Measurements from ENCODE around the gene TRPM8. TPM values are rescaled to one million over a fixed set of nuclear protein-coding genes. Genes with fewer than 3 reads are reported as not detected.

Gene TRPM8
- polyA plus RNA-seq, 1 experiment: 0.11 TPM

DNA sequence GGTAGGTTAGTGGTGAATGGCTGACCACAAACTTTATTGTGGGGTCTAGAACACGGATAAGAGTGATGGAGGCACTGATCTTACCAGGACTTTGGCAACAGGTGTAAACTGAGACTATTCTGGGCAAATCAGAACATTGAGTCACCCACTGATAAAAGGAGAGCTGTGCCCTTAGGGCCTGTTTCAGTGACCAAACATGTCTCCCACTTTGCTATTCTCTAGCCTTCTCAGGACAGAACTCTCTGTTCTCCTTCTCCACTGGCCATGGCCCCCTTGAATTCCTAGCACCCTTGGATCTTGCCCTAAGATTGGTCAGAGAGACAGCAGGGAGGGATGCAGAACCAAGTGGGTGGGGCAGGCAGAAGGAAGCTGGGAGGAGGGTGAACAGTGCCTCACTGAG is 18.3 kb downstream of the TRPM8 start:
- TF ChIP-seq, protein P1, sequence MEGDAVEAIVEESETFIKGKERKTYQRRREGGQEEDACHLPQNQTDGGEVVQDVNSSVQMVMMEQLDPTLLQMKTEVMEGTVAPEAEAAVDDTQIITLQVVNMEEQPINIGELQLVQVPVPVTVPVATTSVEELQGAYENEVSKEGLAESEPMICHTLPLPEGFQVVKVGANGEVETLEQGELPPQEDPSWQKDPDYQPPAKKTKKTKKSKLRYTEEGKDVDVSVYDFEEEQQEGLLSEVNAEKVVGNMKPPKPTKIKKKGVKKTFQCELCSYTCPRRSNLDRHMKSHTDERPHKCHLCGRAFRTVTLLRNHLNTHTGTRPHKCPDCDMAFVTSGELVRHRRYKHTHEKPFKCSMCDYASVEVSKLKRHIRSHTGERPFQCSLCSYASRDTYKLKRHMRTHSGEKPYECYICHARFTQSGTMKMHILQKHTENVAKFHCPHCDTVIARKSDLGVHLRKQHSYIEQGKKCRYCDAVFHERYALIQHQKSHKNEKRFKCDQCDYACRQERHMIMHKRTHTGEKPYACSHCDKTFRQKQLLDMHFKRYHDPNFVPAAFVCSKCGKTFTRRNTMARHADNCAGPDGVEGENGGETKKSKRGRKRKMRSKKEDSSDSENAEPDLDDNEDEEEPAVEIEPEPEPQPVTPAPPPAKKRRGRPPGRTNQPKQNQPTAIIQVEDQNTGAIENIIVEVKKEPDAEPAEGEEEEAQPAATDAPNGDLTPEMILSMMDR (IDR thresholded peaks at IDR 0.05; ENCODE audit: low read depth, low read length): no peak
- H3K27me3 ChIP-seq (ENCODE audit: control insufficient read depth, insufficient read depth, low read length): peaks cover 40% of the 10 kb centered on the region
- H3K4me3 ChIP-seq (ENCODE audit: low read depth, low read length): no peak overlapping the region
- ChIA-PET CTCF (no interaction called here), POLR2A (no interaction called here)
- no peak overlapping the region for H3K27ac ChIP-seq (ENCODE audit: low read depth, low read length)
- H3K9me3 ChIP-seq (ENCODE audit: control insufficient read depth, insufficient read depth, low read length): peaks cover 6% of the 10 kb centered on the region; the same call in 1 of the 2 replicates
- DNase-seq (ENCODE audit: low read depth, low spot score): no peak

DNA sequence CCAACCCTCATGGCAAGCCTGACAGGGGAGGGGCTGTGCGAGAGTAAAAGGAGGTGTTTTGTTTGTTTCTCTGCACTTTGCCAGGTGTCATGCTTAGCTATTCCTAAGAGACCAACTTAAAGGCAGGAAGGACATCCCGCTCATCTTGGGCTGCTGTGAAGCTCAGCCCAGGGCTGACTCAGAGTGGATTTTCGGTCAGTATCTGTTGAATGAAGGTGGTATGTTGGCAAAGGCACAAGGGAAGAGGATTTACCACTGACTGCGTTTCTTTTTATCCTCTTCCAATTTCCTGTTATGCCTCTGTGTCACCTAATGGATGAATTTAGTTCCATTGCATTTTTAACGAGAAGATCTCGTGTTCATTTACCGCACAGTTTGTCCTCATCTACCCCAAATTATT is 18.9 kb downstream of the TRPM8 start:
- POLR2A ChIA-PET: interaction anchor here (0.6 kb wide), 1 partner anchor 494 kb away, joined by 3 read pairs; no protein-coding TSS in a partner anchor

DNA sequence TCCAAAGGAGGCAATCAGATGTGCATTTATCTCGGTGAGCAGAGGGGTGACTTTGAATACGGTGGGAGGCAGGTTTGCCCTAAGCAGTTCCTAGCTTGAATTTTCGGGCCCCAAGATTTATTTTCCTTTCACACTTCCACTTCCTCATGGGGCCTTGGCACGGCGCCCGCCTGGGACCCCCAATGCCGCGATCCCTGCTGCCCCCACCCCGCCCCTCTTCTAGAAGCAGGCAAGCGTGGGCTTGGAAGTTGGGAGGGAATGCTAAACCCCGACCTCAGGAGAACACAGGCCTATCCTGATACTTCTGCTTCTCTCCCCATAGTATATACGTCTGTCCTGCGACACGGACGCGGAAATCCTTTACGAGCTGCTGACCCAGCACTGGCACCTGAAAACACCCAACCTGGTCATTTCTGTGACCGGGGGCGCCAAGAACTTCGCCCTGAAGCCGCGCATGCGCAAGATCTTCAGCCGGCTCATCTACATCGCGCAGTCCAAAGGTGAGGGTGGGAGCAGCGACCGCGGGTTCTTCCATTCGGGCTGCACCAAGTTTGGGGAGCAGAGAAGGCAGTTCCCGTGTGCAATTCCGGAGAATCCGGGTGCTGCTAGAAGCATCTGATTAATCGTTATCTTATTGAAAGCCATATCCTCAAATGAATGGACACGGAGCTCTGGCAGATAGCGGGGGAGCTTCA is 21.6 kb downstream of the TRPM8 start:
- Histone ChIP-seq H3K4me3 (ENCODE audit: low read depth, low read length) (peak overlapping the region; percentile 20), H3K27me3 (ENCODE audit: control insufficient read depth, insufficient read depth, low read length) (peaks cover 40% of the 10 kb centered on the region), H3K9me3 (ENCODE audit: control insufficient read depth, insufficient read depth, low read length) (peaks cover 6% of the 10 kb centered on the region; the same call in 1 of the 2 replicates), H3K27ac (ENCODE audit: low read depth, low read length) (no peak overlapping the region)
- POLR2A ChIA-PET: no interaction called here
- CTCF ChIA-PET: interaction anchor here (0.5 to 0.8 kb wide), 2 partner anchors 10 to 1081 kb away, joined by 3 to 4 read pairs; no protein-coding TSS in a partner anchor
- TF ChIP-seq, protein P1 (IDR thresholded peaks at IDR 0.05; ENCODE audit: low read depth, low read length): no peak
- no peak for DNase-seq (ENCODE audit: low read depth, low spot score)

More for the DNA sequence above, 18.9 kb downstream of the TRPM8 start:
- Histone ChIP-seq H3K4me3 (ENCODE audit: low read depth, low read length) (no peak overlapping the region), H3K9me3 (ENCODE audit: control insufficient read depth, insufficient read depth, low read length) (peaks cover 6% of the 10 kb centered on the region; the same call in 1 of the 2 replicates), H3K27ac (ENCODE audit: low read depth, low read length) (no peak overlapping the region), H3K27me3 (ENCODE audit: control insufficient read depth, insufficient read depth, low read length) (peaks cover 47% of the 10 kb centered on the region)
- CTCF ChIA-PET: interaction anchor here (0.9 kb wide), 1 partner anchor 14 kb away, joined by 3 read pairs; no protein-coding TSS in a partner anchor
- DNase-seq (ENCODE audit: low read depth, low spot score): no peak
- TF ChIP-seq, protein P1 (IDR thresholded peaks at IDR 0.05; ENCODE audit: low read depth, low read length): no peak

DNA sequence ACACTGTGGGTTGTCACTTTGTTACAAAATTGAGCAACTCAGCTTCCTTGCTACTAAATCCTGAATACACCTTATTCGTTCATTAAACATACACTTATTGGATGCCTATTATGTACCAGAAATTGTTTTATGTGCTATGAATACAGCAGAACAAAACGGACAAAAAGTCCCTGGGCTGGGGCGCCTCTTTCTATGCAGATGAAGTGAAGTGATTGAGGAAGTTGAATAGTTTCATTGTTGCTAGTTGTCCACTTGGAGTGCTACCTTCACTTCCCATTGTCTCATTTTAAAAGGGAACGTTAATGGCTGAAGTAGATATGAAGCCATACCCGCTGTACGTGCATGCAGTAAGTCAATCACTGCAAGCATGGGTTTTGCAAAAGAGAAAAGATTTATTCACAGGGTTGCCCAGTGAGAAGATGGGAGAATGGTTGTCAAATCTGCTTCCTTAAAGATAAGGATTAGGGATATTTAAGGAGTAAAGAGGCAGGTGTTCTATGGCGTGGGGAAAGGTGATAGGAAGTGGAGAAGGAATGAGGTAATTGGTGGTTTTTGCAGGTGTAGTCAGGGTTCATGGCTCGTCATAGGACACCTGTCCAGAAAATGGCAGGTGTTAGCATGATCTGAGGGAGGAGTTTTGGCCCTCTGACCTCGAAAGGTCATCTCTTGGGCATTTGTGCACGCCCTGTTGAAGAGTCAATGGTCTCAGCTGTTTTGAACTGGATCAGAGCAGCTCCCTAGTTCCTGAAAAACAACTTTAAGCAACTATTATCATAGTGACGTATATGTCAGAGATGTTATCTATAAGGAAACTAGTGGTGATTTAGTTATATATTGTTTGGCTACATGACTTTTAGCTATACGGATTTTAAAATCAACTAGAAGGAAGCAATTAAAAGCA is 23.5 kb downstream of the TRPM8 start:
- ChIA-PET CTCF (no interaction called here), POLR2A (interaction anchor here (0.8 kb wide), 1 partner anchor 18 kb away, joined by 3 read pairs; no protein-coding TSS in a partner anchor)
- no peak overlapping the region for H3K27ac ChIP-seq (ENCODE audit: low read depth, low read length)
- H3K27me3 ChIP-seq (ENCODE audit: control insufficient read depth, insufficient read depth, low read length): peaks cover 35% of the 10 kb centered on the region
- TF ChIP-seq, protein P1 (IDR thresholded peaks at IDR 0.05; ENCODE audit: low read depth, low read length): no peak
- H3K4me3 ChIP-seq (ENCODE audit: low read depth, low read length): no peak overlapping the region
- DNase-seq (ENCODE audit: low read depth, low spot score): no peak
- H3K9me3 ChIP-seq (ENCODE audit: control insufficient read depth, insufficient read depth, low read length): peaks cover 6% of the 10 kb centered on the region; the same call in 1 of the 2 replicates

All from AG04450 (cell line).